ENCODE data around the gene MSH3.

Gene MSH3

GRCh38 chr5:80793354-80793753 lies 138.9 kb downstream of the MSH3 start:
- no peak for TF ChIP-seq TCF12 (IDR thresholded peaks at IDR 0.05; ENCODE audit: low read depth)
- no peak for TF ChIP-seq CREB1 (IDR thresholded peaks at IDR 0.05; ENCODE audit: low read depth)
- no peak for TF ChIP-seq TEAD4 (IDR thresholded peaks at IDR 0.05)
- TF ChIP-seq RAD21 (IDR thresholded peaks at IDR 0.05; ENCODE audit: low read depth), result no peak
- TF ChIP-seq ZBTB7A (IDR thresholded peaks at IDR 0.05; ENCODE audit: low read depth), result no peak
- TF ChIP-seq CEBPB (IDR thresholded peaks at IDR 0.05), result no peak

- TF ChIP-seq CREB1 (IDR thresholded peaks at IDR 0.05; ENCODE audit: low read depth), result no peak
- TF ChIP-seq ZBTB7A (IDR thresholded peaks at IDR 0.05; ENCODE audit: low read depth), result no peak
- no peak for TF ChIP-seq TAF1 (IDR thresholded peaks at IDR 0.05; ENCODE audit: low read depth)
- TF ChIP-seq USF1 (IDR thresholded peaks at IDR 0.05), result no peak
- no peak for TF ChIP-seq TCF12 (IDR thresholded peaks at IDR 0.05; ENCODE audit: low read depth)
- no peak for TF ChIP-seq TEAD4 (IDR thresholded peaks at IDR 0.05)
- no peak for TF ChIP-seq NFIC (IDR thresholded peaks at IDR 0.05)
- no peak for TF ChIP-seq FOXM1 (IDR thresholded peaks at IDR 0.05; ENCODE audit: borderline replicate concordance, low read depth)
- no peak for TF ChIP-seq RAD21 (IDR thresholded peaks at IDR 0.05; ENCODE audit: low read depth)
- no peak for TF ChIP-seq YY1 (IDR thresholded peaks at IDR 0.05; ENCODE audit: low read depth)
- no peak for TF ChIP-seq EGR1 (IDR thresholded peaks at IDR 0.05)
- TF ChIP-seq CEBPB (IDR thresholded peaks at IDR 0.05), result no peak
These were observed 142.4 kb downstream of the MSH3 start for GRCh38 chr5:80796846-80797245.

GRCh38 chr5:80797428-80798024 lies 143.1 kb downstream of the MSH3 start:
- no peak for TF ChIP-seq TAF1 (IDR thresholded peaks at IDR 0.05; ENCODE audit: low read depth)
- no peak for TF ChIP-seq MAX (IDR thresholded peaks at IDR 0.05)
- TF ChIP-seq REST (IDR thresholded peaks at IDR 0.05; ENCODE audit: low read depth), result no peak
- TF ChIP-seq RAD21 (IDR thresholded peaks at IDR 0.05; ENCODE audit: low read depth), result no peak
- TF ChIP-seq CEBPB (IDR thresholded peaks at IDR 0.05), result no peak

GRCh38 chr5:80798166-80798565 lies 143.7 kb downstream of the MSH3 start:
- no peak for TF ChIP-seq USF1 (IDR thresholded peaks at IDR 0.05)
- TF ChIP-seq TCF12 (IDR thresholded peaks at IDR 0.05; ENCODE audit: low read depth), result no peak
- TF ChIP-seq CEBPB (IDR thresholded peaks at IDR 0.05), result no peak
- no peak for TF ChIP-seq EGR1 (IDR thresholded peaks at IDR 0.05)
- no peak for TF ChIP-seq TAF1 (IDR thresholded peaks at IDR 0.05; ENCODE audit: low read depth)
- TF ChIP-seq RAD21 (IDR thresholded peaks at IDR 0.05; ENCODE audit: low read depth), result no peak
- TF ChIP-seq MAX (IDR thresholded peaks at IDR 0.05), result no peak
- TF ChIP-seq TEAD4 (IDR thresholded peaks at IDR 0.05), result no peak
- TF ChIP-seq EP300 (IDR thresholded peaks at IDR 0.05; ENCODE audit: borderline replicate concordance), result no peak
- no peak for TF ChIP-seq FOXM1 (IDR thresholded peaks at IDR 0.05; ENCODE audit: borderline replicate concordance, low read depth)
- no peak for TF ChIP-seq ZBTB7A (IDR thresholded peaks at IDR 0.05; ENCODE audit: low read depth)
- TF ChIP-seq NFIC (IDR thresholded peaks at IDR 0.05), result no peak
- no peak for TF ChIP-seq REST (IDR thresholded peaks at IDR 0.05; ENCODE audit: low read depth)
- no peak for TF ChIP-seq YY1 (IDR thresholded peaks at IDR 0.05; ENCODE audit: low read depth)
- TF ChIP-seq CREB1 (IDR thresholded peaks at IDR 0.05; ENCODE audit: low read depth), result no peak

- TF ChIP-seq CEBPB (IDR thresholded peaks at IDR 0.05) (no peak), EP300 (IDR thresholded peaks at IDR 0.05; ENCODE audit: borderline replicate concordance) (no peak), MAX (IDR thresholded peaks at IDR 0.05) (no peak), TCF12 (IDR thresholded peaks at IDR 0.05; ENCODE audit: low read depth) (no peak), CREB1 (IDR thresholded peaks at IDR 0.05; ENCODE audit: low read depth) (no peak), TEAD4 (IDR thresholded peaks at IDR 0.05) (no peak), NFIC (IDR thresholded peaks at IDR 0.05) (no peak)
These were observed 144.2 kb downstream of the MSH3 start for GRCh38 chr5:80798633-80799032.

- no peak for TF ChIP-seq RAD21 (IDR thresholded peaks at IDR 0.05; ENCODE audit: low read depth)
- no peak for TF ChIP-seq EGR1 (IDR thresholded peaks at IDR 0.05)
- TF ChIP-seq MAX (IDR thresholded peaks at IDR 0.05), result no peak
- TF ChIP-seq NFIC (IDR thresholded peaks at IDR 0.05), result no peak
- no peak for TF ChIP-seq USF1 (IDR thresholded peaks at IDR 0.05)
- no peak for TF ChIP-seq YY1 (IDR thresholded peaks at IDR 0.05; ENCODE audit: low read depth)
- TF ChIP-seq CREB1 (IDR thresholded peaks at IDR 0.05; ENCODE audit: low read depth), result no peak
- no peak for TF ChIP-seq FOXM1 (IDR thresholded peaks at IDR 0.05; ENCODE audit: borderline replicate concordance, low read depth)
- TF ChIP-seq TEAD4 (IDR thresholded peaks at IDR 0.05), result no peak
- TF ChIP-seq TCF12 (IDR thresholded peaks at IDR 0.05; ENCODE audit: low read depth), result no peak
- TF ChIP-seq REST (IDR thresholded peaks at IDR 0.05; ENCODE audit: low read depth), result no peak
- no peak for TF ChIP-seq CEBPB (IDR thresholded peaks at IDR 0.05)
- TF ChIP-seq EP300 (IDR thresholded peaks at IDR 0.05; ENCODE audit: borderline replicate concordance), result no peak
- no peak for TF ChIP-seq ZBTB7A (IDR thresholded peaks at IDR 0.05; ENCODE audit: low read depth)
These were observed 144.6 kb downstream of the MSH3 start for GRCh38 chr5:80799041-80799440.
